RWPE2 (cell line): ENCODE results near the gene CMIP.
A peak's percentile ranks its signal among the peaks of the same experiment; 100 is the strongest.

ENCODE experiments used
- ATAC-seq: fragments of 200-7000 bp; cut with Tn5 transposase; 3 replicates; pipeline ENCODE4 v1.9.1; 2021; ENCODE audit warnings: low read depth
- DNase-seq: peaks from one replicate; pipeline ENCODE4 v3.0.0-alpha.2; 2020; ENCODE audit warnings: low spot score
- H3K27ac ChIP-seq: fragments of 450-650 bp; 2 replicates; pipeline ENCODE4 v1.5.1; 2017; ENCODE audit warnings: mild to moderate bottlenecking; ENCODE audit not compliant: poor library complexity, severe bottlenecking
- H3K27me3 ChIP-seq: fragments of 250-450 bp; sonication (Bioruptor Pico); 2 replicates; pipeline ENCODE4 v1.5.1; 2021; ENCODE audit warnings: mild to moderate bottlenecking, moderate library complexity; ENCODE audit not compliant: insufficient read depth, poor library complexity, severe bottlenecking
- H3K36me3 ChIP-seq: fragments of 250-450 bp; sonication (Bioruptor Pico); 2 replicates; pipeline ENCODE4 v1.5.1; 2020; ENCODE audit warnings: low read depth, mild to moderate bottlenecking, moderate library complexity
- H3K4me1 ChIP-seq: fragments of 250-450 bp; sonication (Bioruptor Pico); 2 replicates; pipeline ENCODE4 v1.5.1; 2021; ENCODE audit warnings: mild to moderate bottlenecking, moderate library complexity; ENCODE audit not compliant: insufficient read depth, poor library complexity, severe bottlenecking
- H3K4me3 ChIP-seq: fragments of 250-450 bp; sonication (Bioruptor Pico); 2 replicates; pipeline ENCODE4 v1.5.1; 2021; ENCODE audit warnings: mild to moderate bottlenecking, moderate library complexity; ENCODE audit not compliant: severe bottlenecking
- H3K9me3 ChIP-seq: fragments of 250-450 bp; sonication (Bioruptor Pico); 2 replicates; pipeline ENCODE4 v1.5.1; 2021; ENCODE audit warnings: mild to moderate bottlenecking, moderate library complexity; ENCODE audit not compliant: severe bottlenecking
- TF ChIP-seq, protein P1 (sequence below): fragments of 450-650 bp; IDR thresholded peaks from one replicate; pipeline ENCODE4 v1.5.1; 2017; ENCODE audit warnings: mild to moderate bottlenecking, moderate library complexity; ENCODE audit not compliant: poor library complexity, severe bottlenecking

Gene CMIP

DNA sequence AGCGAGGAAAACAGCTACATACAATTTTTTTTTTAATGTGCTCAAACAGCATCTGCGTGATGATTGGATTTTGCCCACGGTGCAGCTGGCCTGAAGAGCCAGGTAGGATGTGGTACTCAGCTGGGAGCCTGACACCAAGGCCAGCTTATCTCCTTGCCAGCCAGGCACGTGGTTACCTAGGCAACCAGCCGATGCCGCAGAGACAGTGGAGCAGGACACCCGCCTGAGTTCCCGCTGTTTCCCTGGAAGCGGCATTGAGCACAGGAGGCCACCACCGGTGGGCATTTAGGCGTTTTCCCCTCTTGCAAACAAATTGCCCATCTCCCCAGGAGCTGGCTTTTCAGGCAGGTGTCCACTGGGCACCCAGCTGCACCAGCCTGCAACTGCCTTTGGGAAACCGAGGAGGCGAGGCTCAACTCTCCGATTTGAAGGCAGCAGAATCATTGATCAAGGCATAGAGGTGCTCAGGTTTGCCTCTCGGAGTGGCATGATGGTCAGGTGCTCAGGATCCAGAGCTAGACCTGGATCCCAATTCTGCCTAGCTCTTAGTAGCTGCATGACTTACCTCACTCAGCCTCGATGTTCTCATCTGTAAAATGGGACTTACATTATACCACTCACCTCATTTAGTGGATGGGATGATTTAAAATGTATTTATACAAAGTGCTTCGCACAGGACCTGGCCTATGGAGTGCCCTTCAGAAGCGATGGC is 196.9 kb downstream of the CMIP start:
- H3K27ac ChIP-seq: no peak overlapping the region

DNA sequence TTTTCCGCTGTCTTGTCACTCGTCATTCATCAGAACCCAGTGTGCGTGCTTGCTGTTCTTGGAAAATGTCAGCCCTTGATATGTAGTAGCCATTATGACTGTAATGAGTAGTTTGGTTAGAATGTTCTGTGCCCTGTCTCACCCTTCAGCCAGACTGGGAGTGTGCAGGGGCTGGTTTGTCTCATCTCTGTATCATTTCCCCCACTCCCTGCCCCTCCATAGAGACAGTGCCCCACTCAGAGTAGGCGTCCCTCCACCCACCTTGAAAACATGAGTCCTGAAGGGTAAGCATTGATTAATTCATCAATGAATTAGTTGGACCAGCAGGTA is 197.5 kb downstream of the CMIP start:
- Histone ChIP-seq H3K27me3 (no peaks in the 10 kb centered on the region), H3K9me3 (no peaks in the 10 kb centered on the region), H3K4me3 (no peak overlapping the region), H3K36me3 (peaks cover 3% of the 10 kb centered on the region; the same call in 1 of the 2 replicates), H3K4me1 (peaks cover 23% of the 10 kb centered on the region), H3K27ac (no peak overlapping the region)
- no peak for ATAC-seq
- TF ChIP-seq, protein P1, sequence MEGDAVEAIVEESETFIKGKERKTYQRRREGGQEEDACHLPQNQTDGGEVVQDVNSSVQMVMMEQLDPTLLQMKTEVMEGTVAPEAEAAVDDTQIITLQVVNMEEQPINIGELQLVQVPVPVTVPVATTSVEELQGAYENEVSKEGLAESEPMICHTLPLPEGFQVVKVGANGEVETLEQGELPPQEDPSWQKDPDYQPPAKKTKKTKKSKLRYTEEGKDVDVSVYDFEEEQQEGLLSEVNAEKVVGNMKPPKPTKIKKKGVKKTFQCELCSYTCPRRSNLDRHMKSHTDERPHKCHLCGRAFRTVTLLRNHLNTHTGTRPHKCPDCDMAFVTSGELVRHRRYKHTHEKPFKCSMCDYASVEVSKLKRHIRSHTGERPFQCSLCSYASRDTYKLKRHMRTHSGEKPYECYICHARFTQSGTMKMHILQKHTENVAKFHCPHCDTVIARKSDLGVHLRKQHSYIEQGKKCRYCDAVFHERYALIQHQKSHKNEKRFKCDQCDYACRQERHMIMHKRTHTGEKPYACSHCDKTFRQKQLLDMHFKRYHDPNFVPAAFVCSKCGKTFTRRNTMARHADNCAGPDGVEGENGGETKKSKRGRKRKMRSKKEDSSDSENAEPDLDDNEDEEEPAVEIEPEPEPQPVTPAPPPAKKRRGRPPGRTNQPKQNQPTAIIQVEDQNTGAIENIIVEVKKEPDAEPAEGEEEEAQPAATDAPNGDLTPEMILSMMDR: no peak
- DNase-seq: no peak

More for the DNA sequence above, 196.9 kb downstream of the CMIP start:
- Histone ChIP-seq H3K27me3 (no peaks in the 10 kb centered on the region), H3K36me3 (peaks cover 5% of the 10 kb centered on the region; the same call in 1 of the 2 replicates), H3K9me3 (no peaks in the 10 kb centered on the region), H3K4me3 (no peak overlapping the region), H3K4me1 (peaks cover 17% of the 10 kb centered on the region)
- DNase-seq (no peak), ATAC-seq (no peak)
- TF ChIP-seq, protein P1: no peak

DNA sequence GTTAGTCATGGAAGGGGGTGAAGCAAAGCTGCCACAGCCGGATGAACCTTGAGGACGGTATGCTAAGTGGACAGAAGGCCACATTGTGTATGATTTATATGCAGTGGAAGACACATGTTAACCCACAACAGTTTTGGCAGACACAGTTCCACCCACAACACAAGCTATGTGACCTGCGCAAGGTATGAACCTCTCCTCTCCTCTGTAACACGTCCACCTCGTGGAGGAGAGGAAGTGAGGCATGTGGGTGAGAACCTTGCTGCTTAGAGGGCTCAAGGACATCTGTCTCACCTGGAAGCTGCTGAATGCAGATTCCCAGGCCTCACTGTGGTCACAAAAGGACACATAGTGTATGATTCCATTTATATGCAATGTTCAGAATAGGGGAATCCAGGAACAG is 198.3 kb downstream of the CMIP start:
- H3K4me1 ChIP-seq: peaks cover 27% of the 10 kb centered on the region
- H3K27ac ChIP-seq: no peak overlapping the region
- TF ChIP-seq, protein P1: no peak
- no peaks in the 10 kb centered on the region for H3K27me3 ChIP-seq
- ATAC-seq (no peak), DNase-seq (no peak)
- H3K36me3 ChIP-seq: no peaks in the 10 kb centered on the region; the same call in 1 of the 2 replicates
- H3K4me3 ChIP-seq: no peak overlapping the region
- no peaks in the 10 kb centered on the region for H3K9me3 ChIP-seq

DNA sequence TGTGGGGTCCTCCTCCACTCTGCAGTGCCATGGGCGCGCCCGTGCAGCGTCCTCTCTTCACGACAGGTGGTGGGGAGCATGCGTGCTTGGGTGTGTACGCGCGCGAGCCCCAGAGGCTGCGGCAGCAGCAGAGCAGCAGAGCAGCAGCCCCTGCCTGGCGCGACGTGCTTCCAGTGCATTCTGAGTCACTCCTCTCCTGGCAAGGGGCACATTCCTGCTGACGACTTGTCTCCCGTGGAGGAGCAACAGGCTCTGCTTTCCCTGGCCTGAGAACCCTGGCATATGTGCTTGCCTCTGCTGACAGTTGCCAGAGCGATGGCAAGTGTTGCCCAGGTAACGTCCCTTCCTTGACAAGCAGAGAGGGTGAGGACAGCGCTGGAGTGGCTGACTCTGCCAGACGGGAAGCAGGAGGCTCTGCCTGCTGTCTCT is 200.7 kb downstream of the CMIP start:
- Histone ChIP-seq H3K27ac (peak overlapping the region; percentile 43), H3K4me3 (no peak overlapping the region), H3K27me3 (no peaks in the 10 kb centered on the region), H3K4me1 (peaks cover 27% of the 10 kb centered on the region), H3K9me3 (no peaks in the 10 kb centered on the region), H3K36me3 (peaks cover 9% of the 10 kb centered on the region)
- ATAC-seq: peak; percentile 77
- no peak for DNase-seq
- TF ChIP-seq, protein P1: no peak

DNA sequence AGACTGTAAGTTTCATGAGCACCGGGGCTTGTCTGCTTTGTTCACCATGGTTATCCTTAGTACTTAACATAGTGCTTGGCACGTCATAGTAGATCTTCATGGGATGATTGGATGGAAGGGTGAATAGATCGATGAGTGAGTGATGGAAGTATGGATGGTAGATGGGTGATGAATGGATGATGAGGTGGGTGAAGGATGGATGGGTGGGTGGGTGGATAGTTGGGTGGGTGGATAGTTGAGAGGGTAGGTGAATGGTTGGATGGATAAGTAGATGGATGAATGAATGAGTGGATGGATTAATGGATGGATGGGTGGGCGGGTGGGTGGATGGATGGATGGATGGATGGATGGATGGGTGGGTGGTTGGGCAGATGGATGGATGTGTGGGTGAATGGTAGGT is 201.3 kb downstream of the CMIP start:
- Histone ChIP-seq H3K9me3 (no peaks in the 10 kb centered on the region), H3K4me3 (no peak overlapping the region), H3K4me1 (peaks cover 27% of the 10 kb centered on the region), H3K27me3 (no peaks in the 10 kb centered on the region), H3K36me3 (peaks cover 10% of the 10 kb centered on the region), H3K27ac (peak overlapping the region; percentile 43)
- DNase-seq (no peak), ATAC-seq (no peak)
- TF ChIP-seq, protein P1: no peak
